ENCODE results near the gene USP15. TPM values are rescaled to one million over a fixed set of nuclear protein-coding genes. Genes with fewer than 3 reads are reported as not detected.

The USP15 gene
- total RNA-seq, 1 donor from 2014 or later: 87.3 TPM

- no peak overlapping the region for H3K4me3 ChIP-seq
- no peak overlapping the region for H3K27ac ChIP-seq
- DNase-seq: no peak
- H3K27me3 ChIP-seq: no peaks in the 10 kb centered on the region
- intact Hi-C loops (cut with DNase I): no loop called here
- ATAC-seq: no peak
- no peaks in the 10 kb centered on the region for H3K36me3 ChIP-seq
- no peaks in the 10 kb centered on the region for H3K9me3 ChIP-seq
- TF ChIP-seq, protein P1, sequence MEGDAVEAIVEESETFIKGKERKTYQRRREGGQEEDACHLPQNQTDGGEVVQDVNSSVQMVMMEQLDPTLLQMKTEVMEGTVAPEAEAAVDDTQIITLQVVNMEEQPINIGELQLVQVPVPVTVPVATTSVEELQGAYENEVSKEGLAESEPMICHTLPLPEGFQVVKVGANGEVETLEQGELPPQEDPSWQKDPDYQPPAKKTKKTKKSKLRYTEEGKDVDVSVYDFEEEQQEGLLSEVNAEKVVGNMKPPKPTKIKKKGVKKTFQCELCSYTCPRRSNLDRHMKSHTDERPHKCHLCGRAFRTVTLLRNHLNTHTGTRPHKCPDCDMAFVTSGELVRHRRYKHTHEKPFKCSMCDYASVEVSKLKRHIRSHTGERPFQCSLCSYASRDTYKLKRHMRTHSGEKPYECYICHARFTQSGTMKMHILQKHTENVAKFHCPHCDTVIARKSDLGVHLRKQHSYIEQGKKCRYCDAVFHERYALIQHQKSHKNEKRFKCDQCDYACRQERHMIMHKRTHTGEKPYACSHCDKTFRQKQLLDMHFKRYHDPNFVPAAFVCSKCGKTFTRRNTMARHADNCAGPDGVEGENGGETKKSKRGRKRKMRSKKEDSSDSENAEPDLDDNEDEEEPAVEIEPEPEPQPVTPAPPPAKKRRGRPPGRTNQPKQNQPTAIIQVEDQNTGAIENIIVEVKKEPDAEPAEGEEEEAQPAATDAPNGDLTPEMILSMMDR (IDR thresholded peaks at IDR 0.05): no peak
- H3K4me1 ChIP-seq: no peaks in the 10 kb centered on the region
Measured at GRCh38 chr12:62232143-62232729, 28.0 kb upstream of the USP15 start.

DNA sequence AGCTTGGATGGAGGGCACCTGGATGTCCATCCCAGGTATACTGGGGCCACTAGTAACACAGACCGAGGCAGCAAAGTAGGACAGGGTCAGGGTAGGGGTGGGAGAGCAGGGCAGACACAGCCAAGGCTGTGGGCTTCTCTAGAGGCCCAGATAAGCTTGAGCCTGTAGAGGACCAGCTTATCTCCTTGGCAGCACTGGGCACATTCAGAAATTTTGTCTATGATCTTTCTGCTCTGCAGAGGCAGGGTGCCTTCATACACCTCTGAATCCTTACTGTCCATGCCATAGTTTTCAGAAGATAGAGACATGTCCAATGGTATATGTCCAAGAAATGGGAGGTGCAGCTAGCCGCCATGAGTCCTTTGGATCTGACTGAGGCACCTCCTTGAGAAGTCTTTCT is 26.4 kb upstream of the USP15 start:
- TF ChIP-seq, protein P1 (IDR thresholded peaks at IDR 0.05): no peak
- H3K27me3 ChIP-seq: no peaks in the 10 kb centered on the region
- no peaks in the 10 kb centered on the region for H3K4me1 ChIP-seq
- no peak overlapping the region for H3K4me3 ChIP-seq
- no peak overlapping the region for H3K27ac ChIP-seq
- no peak for ATAC-seq
- no peaks in the 10 kb centered on the region for H3K36me3 ChIP-seq
- H3K9me3 ChIP-seq: no peaks in the 10 kb centered on the region
- DNase-seq: no peak
- intact Hi-C loops (cut with DNase I): no loop called here

DNA sequence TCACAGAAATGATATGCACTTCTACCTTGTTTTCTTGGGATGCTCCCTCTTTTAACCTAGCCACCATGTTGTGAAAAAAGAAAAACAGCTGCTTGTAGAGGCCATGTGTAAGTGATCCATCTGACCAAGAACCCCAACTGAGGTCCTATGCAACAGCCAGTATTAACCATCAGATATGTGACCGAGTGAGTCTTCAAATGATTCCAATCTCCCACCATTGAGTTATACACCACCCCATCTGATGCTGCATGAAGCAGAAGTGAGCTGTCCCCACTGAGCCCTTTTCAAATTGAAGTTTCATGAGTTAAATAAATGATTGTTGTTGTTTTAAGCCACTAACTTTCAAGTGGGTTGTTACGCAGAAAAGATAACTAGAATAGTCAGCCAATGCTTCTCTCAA is 20.6 kb upstream of the USP15 start:
- Histone ChIP-seq H3K4me3 (no peak overlapping the region), H3K36me3 (no peaks in the 10 kb centered on the region), H3K27ac (no peak overlapping the region), H3K9me3 (no peaks in the 10 kb centered on the region), H3K4me1 (no peaks in the 10 kb centered on the region), H3K27me3 (no peaks in the 10 kb centered on the region)
- TF ChIP-seq, protein P1 (IDR thresholded peaks at IDR 0.05): no peak
- ATAC-seq: no peak
- no peak for DNase-seq
- intact Hi-C loops (cut with DNase I): no loop called here

- no peaks in the 10 kb centered on the region for H3K27me3 ChIP-seq
- no peak overlapping the region for H3K27ac ChIP-seq
- DNase-seq (no peak), ATAC-seq (no peak)
- no peaks in the 10 kb centered on the region for H3K4me1 ChIP-seq
- H3K4me3 ChIP-seq: no peak overlapping the region
- TF ChIP-seq, protein P1 (IDR thresholded peaks at IDR 0.05): no peak
- no peaks in the 10 kb centered on the region for H3K36me3 ChIP-seq
- H3K9me3 ChIP-seq: no peaks in the 10 kb centered on the region
- intact Hi-C loops (cut with DNase I): no loop called here
Measured at GRCh38 chr12:62247281-62248045, 12.7 kb upstream of the USP15 start.

DNA sequence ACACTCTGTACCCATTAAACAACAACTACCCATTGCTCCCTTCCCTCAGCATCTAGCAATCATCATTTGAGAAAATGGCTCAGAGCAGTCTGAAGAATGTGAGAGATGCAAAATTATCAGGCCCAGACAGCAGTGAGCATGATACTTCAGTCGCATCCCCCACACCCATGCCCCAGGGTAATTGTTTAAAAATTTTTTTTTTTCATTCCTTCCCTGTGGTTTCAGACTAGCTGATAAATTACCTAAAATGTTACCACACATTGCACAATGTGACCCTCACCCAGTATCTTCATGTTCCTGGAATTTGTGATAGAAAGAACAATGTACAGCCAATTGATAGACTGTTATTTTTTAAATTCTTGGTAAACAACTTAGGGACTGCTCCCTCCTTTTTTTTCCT is 11.3 kb upstream of the USP15 start:
- no peaks in the 10 kb centered on the region for H3K36me3 ChIP-seq
- TF ChIP-seq, protein P1 (IDR thresholded peaks at IDR 0.05): no peak
- no peaks in the 10 kb centered on the region for H3K9me3 ChIP-seq
- no peak for DNase-seq
- no peak overlapping the region for H3K4me3 ChIP-seq
- intact Hi-C loops (cut with DNase I): no loop called here
- H3K4me1 ChIP-seq: no peaks in the 10 kb centered on the region
- no peak overlapping the region for H3K27ac ChIP-seq
- no peak for ATAC-seq
- H3K27me3 ChIP-seq: no peaks in the 10 kb centered on the region

Data from upper lobe of right lung (tissue), 1 donor.